Small intestine (tissue), 7 donors: ENCODE results near the gene AURKAIP1. TPM values are rescaled to one million over a fixed set of nuclear protein-coding genes. Genes with fewer than 3 reads are reported as not detected.

Experiments used
- DNase-seq, 2 donors: peaks; one replicate each; pipeline versions ENCODE4 v3.0.0 to v3.0.0-alpha.2; 2013
- FAIRE-seq: peaks from 2 replicates; lab custom pipeline; 2012; peaks lifted over from hg19 to GRCh38; lab: Jason Lieb, UNC
- H3K27ac ChIP-seq, 3 donors: one replicate each; pipeline ENCODE4 v1.5.1; 2013; ENCODE audit warnings: low read length in 2 of 3, mild to moderate bottlenecking in 2 of 3, control low read depth in 1 of 3, inconsistent platforms in 1 of 3, low read depth in 1 of 3, moderate library complexity in 1 of 3
- H3K27me3 ChIP-seq, 3 donors: one replicate each; pipeline ENCODE4 v1.6.1; 2013; ENCODE audit warnings: low read length in 3 of 3, inconsistent platforms in 1 of 3; ENCODE audit not compliant: control insufficient read depth in 3 of 3, insufficient read depth in 3 of 3
- H3K36me3 ChIP-seq, 3 donors: one replicate each; pipeline ENCODE4 v1.6.1; 2013; ENCODE audit warnings: low read length in 3 of 3, inconsistent platforms in 1 of 3, low read depth in 1 of 3, mild to moderate bottlenecking in 1 of 3, moderate library complexity in 1 of 3; ENCODE audit not compliant: control insufficient read depth in 3 of 3, insufficient read depth in 2 of 3
- H3K4me1 ChIP-seq, 3 donors: one replicate each; pipeline ENCODE4 v1.6.1; 2013; ENCODE audit warnings: low read length in 2 of 3, inconsistent platforms in 1 of 3, low read depth in 1 of 3, mild to moderate bottlenecking in 1 of 3, moderate library complexity in 1 of 3; ENCODE audit not compliant: control insufficient read depth in 3 of 3, insufficient read depth in 2 of 3
- H3K4me3 ChIP-seq, 3 donors: one replicate each; pipeline ENCODE4 v1.5.1; 2013; ENCODE audit warnings: low read length in 3 of 3, control low read depth in 1 of 3, inconsistent platforms in 1 of 3, low read depth in 1 of 3, mild to moderate bottlenecking in 1 of 3, moderate library complexity in 1 of 3
- H3K9me3 ChIP-seq, 2 donors: one replicate each; pipeline ENCODE4 v1.6.1; 2013; ENCODE audit warnings: low read depth in 1 of 2, low read length in 1 of 2; ENCODE audit not compliant: control insufficient read depth in 2 of 2, insufficient read depth in 1 of 2
- WGBS, 3 donors: extraction: QIAGEN DNeasy Blood & Tissue Kit; methylation state at CpG; one replicate each; pipeline ENCODE4 v1.1.7; 2013; 5-methylcytosine and 5-hydroxymethylcytosine counted together
- polyA plus RNA-seq, 4 donors: library from polyadenylated mRNA; stranded (reverse) in 3 of 4; unstranded in 1 of 4; fragments of 200-250 nt in 3 of 4; fragments of 120-200 nt in 1 of 4; gene quantifications; one replicate each; pipeline versions ENCODE4 v1.2.1 to v1.2.3, GENCODE V29; 2013
- donor health status: healthy with polysubstance abuse.
- donor health status: control.
- donor health status: control.
- donor health status: Bipolar disorder and iron deficiency.
- donor health status: healthy.

AURKAIP1 gene
- polyA plus RNA-seq, 4 donors = 88.1 to 382 (median 297) TPM

DNA sequence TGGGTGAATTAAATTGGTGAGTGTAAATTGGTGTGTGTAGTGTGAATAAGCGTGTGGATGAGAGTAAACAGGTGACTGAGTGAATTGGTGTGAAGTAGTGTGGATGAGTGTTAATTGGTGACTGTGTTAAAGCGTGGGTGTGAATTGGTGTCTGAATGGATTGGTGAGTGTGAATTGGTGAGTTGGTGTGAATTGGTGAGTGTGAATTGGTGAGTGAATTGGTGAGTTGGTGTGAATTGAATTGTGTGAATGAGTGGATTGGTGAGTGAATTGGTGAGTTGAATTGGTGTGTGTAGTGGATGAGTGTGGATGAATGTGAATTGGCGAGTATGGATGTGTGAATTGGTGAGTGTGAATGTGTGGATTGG lies 8.3 kb downstream of the AURKAIP1 start:
- Histone ChIP-seq H3K36me3 (peaks cover 0 to 10% (median 0%) of the 10 kb centered on the region in 3 donors), H3K27ac (no peak overlapping the region), H3K27me3 (no peaks in the 10 kb centered on the region), H3K4me1 (peaks cover 0 to 12% (median 0%) of the 10 kb centered on the region in 3 donors), H3K9me3 (peaks cover 0 to 5% of the 10 kb centered on the region in 2 donors), H3K4me3 (no peak overlapping the region)
- FAIRE-seq = no peak
- WGBS, 3 donors = 96 to 100% (median 97%) methylated on average over 3 of the region's 3 CpGs
- no peak for DNase-seq

- no peak for FAIRE-seq
- no peak overlapping the region for H3K27ac ChIP-seq
- peaks cover 0 to 10% (median 0%) of the 10 kb centered on the region in 3 donors for H3K4me1 ChIP-seq
- H3K36me3 ChIP-seq = peaks cover 0 to 4% (median 0%) of the 10 kb centered on the region in 3 donors
- WGBS, 3 donors = 80 to 84% (median 83%) methylated on average over 10 of the region's 10 CpGs
- H3K27me3 ChIP-seq = no peaks in the 10 kb centered on the region
- H3K4me3 ChIP-seq = no peak overlapping the region
- no peak for DNase-seq
- H3K9me3 ChIP-seq = peaks cover 0 to 5% of the 10 kb centered on the region in 2 donors
Observed at GRCh38 chr1:1365875-1366698, 8.9 kb downstream of the AURKAIP1 start.

- no peaks in the 10 kb centered on the region for H3K36me3 ChIP-seq
- H3K4me3 ChIP-seq = no peak overlapping the region
- H3K9me3 ChIP-seq = peaks cover 0 to 5% of the 10 kb centered on the region in 2 donors
- DNase-seq = peak in 1 of 2 donors; percentile 56
- WGBS, 3 donors = 36 to 67% (median 42%) methylated on average over 14 of the region's 14 CpGs
- FAIRE-seq = no peak
- no peaks in the 10 kb centered on the region for H3K27me3 ChIP-seq
- H3K27ac ChIP-seq = no peak overlapping the region
- H3K4me1 ChIP-seq = peaks cover 0 to 24% (median 0%) of the 10 kb centered on the region in 3 donors
Observed at GRCh38 chr1:1364266-1364665, 10.7 kb downstream of the AURKAIP1 start.

DNA sequence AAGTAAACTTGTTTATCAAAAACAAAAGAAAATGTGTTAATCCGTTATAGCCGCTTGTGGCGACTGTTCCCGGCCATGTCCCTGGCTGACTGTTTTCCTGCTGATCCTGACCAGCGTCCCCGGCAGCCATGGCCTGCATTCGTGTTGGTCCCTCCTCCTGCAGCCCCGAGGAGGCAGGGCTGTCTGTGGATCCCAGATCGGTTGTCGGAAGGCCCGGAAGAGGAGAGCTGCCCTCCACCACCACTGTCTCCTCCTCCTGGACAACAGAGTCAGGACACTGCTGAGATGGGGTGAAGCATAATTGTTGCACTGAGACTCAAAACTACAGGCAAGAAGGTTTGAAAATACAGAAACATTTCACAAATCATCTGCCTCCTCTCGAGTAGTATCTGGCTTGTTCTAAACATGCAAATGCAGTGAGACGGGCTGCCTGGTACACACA lies 13.0 kb downstream of the AURKAIP1 start:
- Histone ChIP-seq H3K4me1 (peaks cover 0 to 43% (median 0%) of the 10 kb centered on the region in 3 donors), H3K36me3 (peaks cover 0 to 2% (median 0%) of the 10 kb centered on the region in 3 donors), H3K9me3 (peaks cover 0 to 3% of the 10 kb centered on the region in 2 donors), H3K27me3 (no peaks in the 10 kb centered on the region), H3K27ac (peak overlapping the region in 2 of 3 donors; percentile 49 to 67), H3K4me3 (no peak overlapping the region)
- no peak for FAIRE-seq
- DNase-seq = peak in 1 of 2 donors; percentile 55
- 26 to 36% (median 31%) methylated on average over 13 of the region's 13 CpGs for WGBS, 3 donors

DNA sequence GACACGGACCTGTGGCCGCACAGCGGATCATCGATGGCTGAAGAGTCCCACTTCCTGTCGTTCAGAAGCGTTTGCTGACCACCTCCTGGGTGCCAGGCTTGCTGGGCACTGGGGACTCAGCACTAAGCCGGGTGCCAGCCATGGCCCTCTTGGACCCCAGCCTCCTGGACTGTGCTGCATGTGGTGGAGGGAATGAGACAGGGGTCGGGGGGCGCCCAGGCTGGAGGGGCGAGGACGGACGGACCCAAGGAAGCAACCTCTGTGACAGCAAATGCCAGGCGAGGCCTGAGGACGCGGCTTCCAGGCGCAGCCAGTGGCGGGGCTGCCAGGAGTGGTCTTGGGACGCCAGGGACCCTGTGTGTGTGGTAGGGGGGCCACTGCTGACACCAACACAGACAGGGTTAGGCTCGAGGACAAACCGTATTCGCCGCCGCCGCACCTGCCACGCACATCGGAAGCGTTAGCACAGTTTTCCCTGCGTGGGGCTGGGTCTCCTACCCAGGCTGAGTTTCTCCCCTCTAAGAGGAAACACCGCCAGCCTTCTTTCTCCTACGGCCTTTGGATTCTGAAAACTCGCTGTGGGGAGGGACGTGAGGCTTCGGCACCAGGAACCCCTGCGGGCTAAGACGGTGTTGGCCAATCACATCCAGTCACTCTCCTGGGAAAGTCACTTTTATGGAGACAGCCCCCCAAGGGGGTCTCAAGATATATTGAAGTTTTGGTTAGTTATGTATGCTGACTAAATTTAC lies 13.6 kb downstream of the AURKAIP1 start:
- 71 to 77% (median 73%) methylated on average over 30 to 35 of the region's 35 CpGs for WGBS, 3 donors
- DNase-seq (no peak), FAIRE-seq (no peak)
- Histone ChIP-seq H3K4me1 (peaks cover 0 to 47% (median 0%) of the 10 kb centered on the region in 3 donors), H3K27me3 (no peaks in the 10 kb centered on the region), H3K4me3 (no peak overlapping the region), H3K9me3 (peaks cover 0 to 3% of the 10 kb centered on the region in 2 donors), H3K36me3 (peaks cover 0 to 6% (median 0%) of the 10 kb centered on the region in 3 donors), H3K27ac (peak overlapping the region in 2 of 3 donors; percentile 19 to 49)

GRCh38 chr1:1360506-1361169 lies 14.4 kb downstream of the AURKAIP1 start:
- peaks cover 0 to 6% (median 0%) of the 10 kb centered on the region in 3 donors for H3K36me3 ChIP-seq
- H3K9me3 ChIP-seq = no peaks in the 10 kb centered on the region
- DNase-seq (no peak), FAIRE-seq (no peak)
- peak overlapping the region in 2 of 3 donors; percentile 19 to 97 for H3K27ac ChIP-seq
- no peaks in the 10 kb centered on the region for H3K27me3 ChIP-seq
- 69 to 75% (median 74%) methylated on average over 20 of the region's 20 CpGs for WGBS, 3 donors
- no peak overlapping the region for H3K4me3 ChIP-seq
- H3K4me1 ChIP-seq = peaks cover 0 to 47% (median 0%) of the 10 kb centered on the region in 3 donors

GRCh38 chr1:1359664-1360468 lies 15.1 kb downstream of the AURKAIP1 start:
- Histone ChIP-seq H3K36me3 (peaks cover 0 to 6% (median 0%) of the 10 kb centered on the region in 3 donors), H3K9me3 (no peaks in the 10 kb centered on the region), H3K27ac (peak overlapping the region in 2 of 3 donors; percentile 89 to 97), H3K4me1 (peaks cover 0 to 47% (median 0%) of the 10 kb centered on the region in 3 donors), H3K27me3 (peaks cover 0 to 3% (median under 1%) of the 10 kb centered on the region in 3 donors), H3K4me3 (no peak overlapping the region)
- FAIRE-seq (no peak), DNase-seq (no peak)
- WGBS, 3 donors = 68 to 72% (median 70%) methylated on average over 27 to 28 of the region's 28 CpGs
